MM.1S (cell line): ENCODE measurements around the gene CENPB.

ENCODE experiments used
- DNase-seq: peaks from one replicate; pipeline ENCODE4 v3.0.0-alpha.2; 2015
- H2AFZ ChIP-seq: fragments of 300-600 bp; sonication (generic); 2 replicates; pipeline ENCODE4 v1.6.0; 2016; ENCODE audit warnings: antibody characterized with exemption, low read length
- H3F3A ChIP-seq: fragments of 300-600 bp; sonication (generic); 2 replicates; pipeline ENCODE4 v1.6.1; 2016; ENCODE audit warnings: mild to moderate bottlenecking, antibody characterized with exemption, low read length, moderate library complexity, mixed read lengths; ENCODE audit not compliant: insufficient read depth
- H3K27ac ChIP-seq: fragments of 300-600 bp; sonication (generic); 2 replicates; pipeline ENCODE4 v1.5.1; 2016; ENCODE audit warnings: mild to moderate bottlenecking, low read length
- H3K27me3 ChIP-seq: fragments of 300-600 bp; sonication (generic); replicated peaks from 2 replicates; pipeline ENCODE4 v1.6.0; 2016; ENCODE audit warnings: low read length; ENCODE audit not compliant: insufficient read depth
- H3K36me3 ChIP-seq: fragments of 300-600 bp; sonication (generic); replicated peaks from 2 replicates; pipeline ENCODE4 v1.6.1; 2016; ENCODE audit warnings: mild to moderate bottlenecking, low read length, mixed read lengths; ENCODE audit not compliant: insufficient read depth
- H3K4me1 ChIP-seq: fragments of 300-600 bp; sonication (generic); 2 replicates; pipeline ENCODE4 v1.6.1; 2016; ENCODE audit warnings: low read length, mixed read lengths
- H3K4me2 ChIP-seq: fragments of 300-600 bp; sonication (generic); 2 replicates; pipeline ENCODE4 v1.6.0; 2016; ENCODE audit warnings: low read depth, low read length
- H3K4me3 ChIP-seq: fragments of 300-600 bp; sonication (generic); 2 replicates; pipeline ENCODE4 v1.5.1; 2016; ENCODE audit warnings: low read length, mixed read lengths
- H3K79me2 ChIP-seq: fragments of 300-600 bp; sonication (generic); 2 replicates; pipeline ENCODE4 v1.6.1; 2016; ENCODE audit warnings: mixed run types, low read length, mixed read lengths
- H3K9ac ChIP-seq: fragments of 300-600 bp; sonication (generic); 2 replicates; pipeline ENCODE4 v1.6.1; 2016; ENCODE audit warnings: low read length, mixed read lengths
- H3K9me2 ChIP-seq: fragments of 300-600 bp; sonication (generic); replicated peaks from 2 replicates; pipeline ENCODE4 v1.6.1; 2016; ENCODE audit warnings: mild to moderate bottlenecking, low read length, mixed read lengths; ENCODE audit not compliant: insufficient read depth
- H3K9me3 ChIP-seq: fragments of 300-600 bp; sonication (generic); replicated peaks from 2 replicates; pipeline ENCODE4 v1.6.1; 2016; ENCODE audit warnings: mild to moderate bottlenecking, low read length, mixed read lengths; ENCODE audit not compliant: insufficient read depth
- H4K20me1 ChIP-seq: fragments of 300-600 bp; sonication (generic); 2 replicates; pipeline ENCODE4 v1.6.1; 2016; ENCODE audit warnings: mild to moderate bottlenecking, low read length, moderate library complexity, mixed read lengths; ENCODE audit not compliant: insufficient read depth
- CTCF ChIP-seq: fragments of 300-600 bp; sonication (generic); IDR thresholded peaks from 2 replicates; pipeline ENCODE4 v1.5.1; 2016; ENCODE audit warnings: antibody characterized with exemption, low read length, mixed read lengths
- EZH2 ChIP-seq: fragments of 300-600 bp; sonication (generic); optimal IDR thresholded peaks from 2 replicates; pipeline ENCODE3; 2017; ENCODE audit warnings: low read depth, mild to moderate bottlenecking, antibody characterized with exemption, low read length, mixed read lengths
- EZH2phosphoT487 ChIP-seq: fragments of 300-600 bp; sonication (generic); IDR thresholded peaks from 2 replicates; pipeline ENCODE4 v1.6.1; 2018; ENCODE audit warnings: antibody characterized with exemption, low read length

The CENPB gene

GRCh38 chr20:3802524-3803239 is 16.1 kb upstream of the CENPB start:
- Histone ChIP-seq H3K79me2 (peaks cover 36% of the 10 kb centered on the region), H3K4me1 (peaks cover 23% of the 10 kb centered on the region), H3K27me3 (no peaks in the 10 kb centered on the region), H3K27ac (no peak overlapping the region), H3K4me3 (no peak overlapping the region), H3F3A (peaks cover 11% of the 10 kb centered on the region), H2AFZ (no peak overlapping the region), H3K36me3 (peaks cover 3% of the 10 kb centered on the region), H4K20me1 (no peaks in the 10 kb centered on the region), H3K9me2 (no peaks in the 10 kb centered on the region), H3K4me2 (no peak overlapping the region), H3K9ac (no peak overlapping the region), H3K9me3 (no peaks in the 10 kb centered on the region)
- no peak for TF ChIP-seq EZH2phosphoT487
- no peak for DNase-seq

- Histone ChIP-seq H3K27me3 (no peaks in the 10 kb centered on the region), H3K27ac (no peak overlapping the region)
These were observed 15.3 kb upstream of the CENPB start for GRCh38 chr20:3801846-3802245.

GRCh38 chr20:3801299-3801698 is 14.8 kb upstream of the CENPB start:
- no peaks in the 10 kb centered on the region for H3K27me3 ChIP-seq
- no peaks in the 10 kb centered on the region for H4K20me1 ChIP-seq
- no peak overlapping the region for H3K4me2 ChIP-seq
- H3K9ac ChIP-seq, result no peak overlapping the region
- H3K79me2 ChIP-seq, result peaks cover 49% of the 10 kb centered on the region
- no peak for DNase-seq
- no peak for TF ChIP-seq EZH2
- TF ChIP-seq EZH2phosphoT487, result no peak
- no peak for TF ChIP-seq CTCF
- no peak overlapping the region for H3K4me3 ChIP-seq
- H2AFZ ChIP-seq, result no peak overlapping the region
- H3F3A ChIP-seq, result peaks cover 21% of the 10 kb centered on the region
- H3K4me1 ChIP-seq, result peaks cover 23% of the 10 kb centered on the region
- H3K9me3 ChIP-seq, result no peaks in the 10 kb centered on the region
- H3K27ac ChIP-seq, result no peak overlapping the region
- H3K9me2 ChIP-seq, result no peaks in the 10 kb centered on the region
- peaks cover 3% of the 10 kb centered on the region for H3K36me3 ChIP-seq

More at GRCh38 chr20:3801846-3802245, 15.3 kb upstream of the CENPB start:
- Histone ChIP-seq H2AFZ (no peak overlapping the region), H3K4me1 (peaks cover 23% of the 10 kb centered on the region), H3K4me2 (no peak overlapping the region), H3K4me3 (no peak overlapping the region), H3K9me3 (no peaks in the 10 kb centered on the region), H3K79me2 (peaks cover 44% of the 10 kb centered on the region), H3K36me3 (peaks cover 3% of the 10 kb centered on the region), H4K20me1 (no peaks in the 10 kb centered on the region), H3K9me2 (no peaks in the 10 kb centered on the region), H3F3A (peaks cover 19% of the 10 kb centered on the region), H3K9ac (no peak overlapping the region)
- no peak for DNase-seq
- TF ChIP-seq CTCF, result no peak
- TF ChIP-seq EZH2, result no peak
- no peak for TF ChIP-seq EZH2phosphoT487

GRCh38 chr20:3800878-3801260 is 14.3 kb upstream of the CENPB start:
- H3F3A ChIP-seq, result peaks cover 21% of the 10 kb centered on the region
- H4K20me1 ChIP-seq, result no peaks in the 10 kb centered on the region
- H3K4me1 ChIP-seq, result peaks cover 23% of the 10 kb centered on the region
- peaks cover 3% of the 10 kb centered on the region for H3K36me3 ChIP-seq
- H3K79me2 ChIP-seq, result peaks cover 49% of the 10 kb centered on the region
- no peak overlapping the region for H3K4me3 ChIP-seq
- no peaks in the 10 kb centered on the region for H3K27me3 ChIP-seq
- no peak overlapping the region for H2AFZ ChIP-seq
- no peak for TF ChIP-seq EZH2
- no peak for TF ChIP-seq CTCF
- no peak for TF ChIP-seq EZH2phosphoT487
- H3K9ac ChIP-seq, result no peak overlapping the region
- no peak overlapping the region for H3K4me2 ChIP-seq
- H3K27ac ChIP-seq, result no peak overlapping the region
- no peaks in the 10 kb centered on the region for H3K9me2 ChIP-seq
- DNase-seq, result no peak
- no peaks in the 10 kb centered on the region for H3K9me3 ChIP-seq
